Measurements from ENCODE around the gene CDH4. TPM values are rescaled to one million over a fixed set of nuclear protein-coding genes. Genes with fewer than 3 reads are reported as not detected.

The CDH4 gene
- total RNA-seq, 1 donor from 2014 or later: 3.2 TPM

GRCh38 chr20:61290721-61291120 lies 38.7 kb downstream of the CDH4 start:
- no peak overlapping the region for H3K4me3 Mint-ChIP-seq (ENCODE audit: unreplicated experiment)
- peaks cover 2% of the 10 kb centered on the region for H3K36me3 Mint-ChIP-seq (ENCODE audit: low read depth, unreplicated experiment)
- peaks cover 5% of the 10 kb centered on the region for H3K4me1 Mint-ChIP-seq (ENCODE audit: low read depth, unreplicated experiment)

GRCh38 chr20:61291166-61291829 lies 39.2 kb downstream of the CDH4 start:
- H3K4me3 Mint-ChIP-seq (ENCODE audit: unreplicated experiment): no peak overlapping the region
- H3K36me3 Mint-ChIP-seq (ENCODE audit: low read depth, unreplicated experiment): peaks cover 2% of the 10 kb centered on the region
- H2AFZ ChIP-seq (ENCODE audit: low read depth, low read length): no peak overlapping the region
- H3K9me3 Mint-ChIP-seq (ENCODE audit: unreplicated experiment): peaks cover 5% of the 10 kb centered on the region
- TF ChIP-seq CTCF (IDR thresholded peaks at IDR 0.05; ENCODE audit: insufficient read depth, low read depth, low read length): no peak
- no peak for TF ChIP-seq EZH2 (IDR thresholded peaks at IDR 0.05; ENCODE audit: insufficient read depth, low read length)
- FAIRE-seq (no peak), DNase-seq (ENCODE audit: low read depth) (no peak)
- peaks cover 12% of the 10 kb centered on the region for H3K79me2 ChIP-seq (ENCODE audit: insufficient read depth, low read length)
- H3K27ac ChIP-seq (ENCODE audit: low read depth, low read length): no peak overlapping the region
- peaks cover 11% of the 10 kb centered on the region for H3K4me1 ChIP-seq (ENCODE audit: insufficient read depth, low read length)
- no peak overlapping the region for H3K4me3 ChIP-seq (ENCODE audit: insufficient read depth, low read depth, low read length)
- no peak overlapping the region for H3K4me2 ChIP-seq (ENCODE audit: low read length)
- H3K27me3 Mint-ChIP-seq (ENCODE audit: low read depth, unreplicated experiment): peaks cover 38% of the 10 kb centered on the region
- H3K9ac ChIP-seq (ENCODE audit: low read length): no peak overlapping the region
- no peak overlapping the region for H3K27ac Mint-ChIP-seq (ENCODE audit: unreplicated experiment)
- no peaks in the 10 kb centered on the region for H3K36me3 ChIP-seq (ENCODE audit: insufficient read depth, low read length)
- H3K4me1 Mint-ChIP-seq (ENCODE audit: low read depth, unreplicated experiment): peaks cover 11% of the 10 kb centered on the region
- H3K27me3 ChIP-seq (ENCODE audit: insufficient read depth, low read length): no peaks in the 10 kb centered on the region
- H3K9me3 ChIP-seq (ENCODE audit: insufficient read depth, low read depth, low read length): peaks cover 2% of the 10 kb centered on the region
- peaks cover 4% of the 10 kb centered on the region for H4K20me1 ChIP-seq (ENCODE audit: insufficient read depth, low read length)

More at GRCh38 chr20:61290721-61291120, 38.7 kb downstream of the CDH4 start:
- Histone ChIP-seq H3K27me3 (ENCODE audit: insufficient read depth, low read length) (no peaks in the 10 kb centered on the region), H3K9me3 (ENCODE audit: insufficient read depth, low read depth, low read length) (peaks cover 2% of the 10 kb centered on the region), H2AFZ (ENCODE audit: low read depth, low read length) (no peak overlapping the region), H3K9ac (ENCODE audit: low read length) (no peak overlapping the region), H3K4me3 (ENCODE audit: insufficient read depth, low read depth, low read length) (no peak overlapping the region), H3K4me1 (ENCODE audit: insufficient read depth, low read length) (peaks cover 6% of the 10 kb centered on the region), H3K4me2 (ENCODE audit: low read length) (no peak overlapping the region), H3K27ac (ENCODE audit: low read depth, low read length) (no peak overlapping the region), H4K20me1 (ENCODE audit: insufficient read depth, low read length) (peaks cover 9% of the 10 kb centered on the region), H3K79me2 (ENCODE audit: insufficient read depth, low read length) (peaks cover 12% of the 10 kb centered on the region), H3K36me3 (ENCODE audit: insufficient read depth, low read length) (no peaks in the 10 kb centered on the region)
- Mint-ChIP-seq H3K27ac (ENCODE audit: unreplicated experiment) (no peak overlapping the region), H3K27me3 (ENCODE audit: low read depth, unreplicated experiment) (peaks cover 44% of the 10 kb centered on the region), H3K9me3 (ENCODE audit: unreplicated experiment) (peaks cover 5% of the 10 kb centered on the region)
- FAIRE-seq: no peak
- no peak for DNase-seq (ENCODE audit: low read depth)
- TF ChIP-seq EZH2 (IDR thresholded peaks at IDR 0.05; ENCODE audit: insufficient read depth, low read length) (no peak), CTCF (IDR thresholded peaks at IDR 0.05; ENCODE audit: insufficient read depth, low read depth, low read length) (no peak)

- Histone ChIP-seq H3K4me1 (ENCODE audit: insufficient read depth, low read length) (peaks cover 17% of the 10 kb centered on the region), H3K27me3 (ENCODE audit: insufficient read depth, low read length) (no peaks in the 10 kb centered on the region), H3K36me3 (ENCODE audit: insufficient read depth, low read length) (no peaks in the 10 kb centered on the region), H3K79me2 (ENCODE audit: insufficient read depth, low read length) (peaks cover 12% of the 10 kb centered on the region), H3K9me3 (ENCODE audit: insufficient read depth, low read depth, low read length) (peaks cover 2% of the 10 kb centered on the region), H3K9ac (ENCODE audit: low read length) (no peak overlapping the region), H3K27ac (ENCODE audit: low read depth, low read length) (no peak overlapping the region), H4K20me1 (ENCODE audit: insufficient read depth, low read length) (peaks cover 4% of the 10 kb centered on the region), H2AFZ (ENCODE audit: low read depth, low read length) (no peak overlapping the region), H3K4me3 (ENCODE audit: insufficient read depth, low read depth, low read length) (no peak overlapping the region), H3K4me2 (ENCODE audit: low read length) (no peak overlapping the region)
- Mint-ChIP-seq H3K4me3 (ENCODE audit: unreplicated experiment) (no peak overlapping the region), H3K4me1 (ENCODE audit: low read depth, unreplicated experiment) (peaks cover 16% of the 10 kb centered on the region), H3K27ac (ENCODE audit: unreplicated experiment) (no peak overlapping the region), H3K36me3 (ENCODE audit: low read depth, unreplicated experiment) (peaks cover 4% of the 10 kb centered on the region), H3K27me3 (ENCODE audit: low read depth, unreplicated experiment) (peaks cover 28% of the 10 kb centered on the region), H3K9me3 (ENCODE audit: unreplicated experiment) (peaks cover 5% of the 10 kb centered on the region)
- no peak for DNase-seq (ENCODE audit: low read depth)
- no peak for TF ChIP-seq EZH2 (IDR thresholded peaks at IDR 0.05; ENCODE audit: insufficient read depth, low read length)
- TF ChIP-seq CTCF (IDR thresholded peaks at IDR 0.05; ENCODE audit: insufficient read depth, low read depth, low read length): no peak
- FAIRE-seq: no peak
Observed at GRCh38 chr20:61292391-61292790, 40.3 kb downstream of the CDH4 start.

All from astrocyte (in vitro differentiated cells and primary cell).